SK-N-SH treated with all-trans-retinoic acid at 6 μM for 48 hours (cell line): ENCODE measurements around the gene IFNA14.

Experiments
- ATAC-seq: fragments of 200-7000 bp; cut with Tn5 transposase; 3 replicates; pipeline ENCODE4 v1.9.1; 2020; ENCODE audit warnings: mild to moderate bottlenecking, moderate library complexity
- ARNTL ChIP-seq: fragments of 450-650 bp; formaldehyde crosslinking; IDR thresholded peaks from 2 replicates; pipeline ENCODE4 v1.5.0; 2020; ENCODE audit warnings: low read depth, mild to moderate bottlenecking, moderate library complexity, borderline replicate concordance
- BACH2 ChIP-seq: fragments of 250-450 bp; sonication (Bioruptor Pico); IDR thresholded peaks from 2 replicates; pipeline ENCODE4 v1.9.0; 2021; ENCODE audit warnings: mild to moderate bottlenecking, borderline replicate concordance
- CREB5 ChIP-seq: fragments of 250-450 bp; sonication (Bioruptor Pico); IDR thresholded peaks from 2 replicates; pipeline ENCODE4 v1.5.1; 2020; ENCODE audit warnings: low read depth, mild to moderate bottlenecking, moderate library complexity
- CSDC2 ChIP-seq: fragments of 250-450 bp; sonication (Bioruptor Pico); IDR thresholded peaks from 2 replicates; pipeline ENCODE4 v1.5.0; 2020; ENCODE audit warnings: mild to moderate bottlenecking, moderate library complexity
- ESRRG ChIP-seq: fragments of 250-450 bp; sonication (Bioruptor Pico); IDR thresholded peaks from 2 replicates; pipeline ENCODE4 v1.6.1; 2021; ENCODE audit warnings: mild to moderate bottlenecking
- GLIS3 ChIP-seq: fragments of 250-450 bp; sonication (Bioruptor Pico); IDR thresholded peaks from 2 replicates; pipeline ENCODE4 v1.5.0; 2020; ENCODE audit warnings: mild to moderate bottlenecking, moderate library complexity
- ISL1 ChIP-seq: fragments of 250-450 bp; sonication (Bioruptor Pico); IDR thresholded peaks from 2 replicates; pipeline ENCODE4 v2.1.2; 2022; ENCODE audit warnings: mild to moderate bottlenecking, moderate library complexity
- OSR1 ChIP-seq: fragments of 250-450 bp; sonication (Bioruptor Pico); IDR thresholded peaks from 2 replicates; pipeline ENCODE4 v1.8.0; 2022; ENCODE audit warnings: moderate library complexity, mild to moderate bottlenecking, inconsistent platforms
- PPARA ChIP-seq: fragments of 250-450 bp; sonication (Bioruptor Pico); IDR thresholded peaks from 2 replicates; pipeline ENCODE4 v1.5.0; 2020; ENCODE audit warnings: mild to moderate bottlenecking, borderline replicate concordance
- RARB ChIP-seq: fragments of 250-450 bp; sonication (Bioruptor Pico); IDR thresholded peaks from 2 replicates; pipeline ENCODE4 v1.8.0; 2021; ENCODE audit warnings: mild to moderate bottlenecking, moderate library complexity
- SNAI2 ChIP-seq: fragments of 250-450 bp; sonication (Bioruptor Pico); IDR thresholded peaks from 2 replicates; pipeline ENCODE4 v1.5.0; 2020; ENCODE audit warnings: mild to moderate bottlenecking, moderate library complexity
- TCF4 ChIP-seq: fragments of 250-450 bp; sonication (Bioruptor Pico); IDR thresholded peaks from 2 replicates; pipeline ENCODE4 v1.8.0; 2021; ENCODE audit warnings: mild to moderate bottlenecking, moderate library complexity, borderline replicate concordance
- TOX ChIP-seq: fragments of 250-450 bp; sonication (Bioruptor Pico); IDR thresholded peaks from 2 replicates; pipeline ENCODE4 v1.8.0; 2021; ENCODE audit warnings: mild to moderate bottlenecking, moderate library complexity, borderline replicate concordance
- TSHZ2 ChIP-seq: fragments of 250-450 bp; sonication (Bioruptor Pico); IDR thresholded peaks from 2 replicates; pipeline ENCODE4 v1.5.0; 2020; ENCODE audit warnings: mild to moderate bottlenecking, moderate library complexity
- ZC3H10 ChIP-seq: fragments of 250-450 bp; sonication (Bioruptor Pico); IDR thresholded peaks from 2 replicates; pipeline ENCODE4 v1.5.1; 2021; ENCODE audit warnings: mild to moderate bottlenecking, moderate library complexity
- ZFP30 ChIP-seq: fragments of 450-650 bp; formaldehyde crosslinking; IDR thresholded peaks from 2 replicates; pipeline ENCODE4 v1.5.0; 2022; ENCODE audit warnings: mild to moderate bottlenecking, moderate library complexity
- ZNF565 ChIP-seq: fragments of 450-650 bp; formaldehyde crosslinking; conservative IDR thresholded peaks from 2 replicates; pipeline ENCODE4 v1.5.0; 2020; ENCODE audit warnings: low read depth, mild to moderate bottlenecking, moderate library complexity
- ZNF70 ChIP-seq: fragments of 450-650 bp; formaldehyde crosslinking; IDR thresholded peaks from 2 replicates; pipeline ENCODE4 v1.5.0; 2020; ENCODE audit warnings: mild to moderate bottlenecking, moderate library complexity
- ZNF8 ChIP-seq: fragments of 450-650 bp; formaldehyde crosslinking; IDR thresholded peaks from 2 replicates; pipeline ENCODE4 v1.5.0; 2020; ENCODE audit warnings: mild to moderate bottlenecking, moderate library complexity
- TF ChIP-seq, protein P1 (sequence below): fragments of 250-450 bp; sonication (Bioruptor Pico); IDR thresholded peaks from 2 replicates; pipeline ENCODE4 v1.8.0; 2020; ENCODE audit warnings: mild to moderate bottlenecking, moderate library complexity, borderline replicate concordance
- TF ChIP-seq, protein P2 (sequence below): fragments of 250-450 bp; sonication (Bioruptor Pico); IDR thresholded peaks from 2 replicates; pipeline ENCODE4 v1.8.0; 2021; ENCODE audit warnings: low read depth, mild to moderate bottlenecking, moderate library complexity, borderline replicate concordance

The IFNA14 gene

DNA sequence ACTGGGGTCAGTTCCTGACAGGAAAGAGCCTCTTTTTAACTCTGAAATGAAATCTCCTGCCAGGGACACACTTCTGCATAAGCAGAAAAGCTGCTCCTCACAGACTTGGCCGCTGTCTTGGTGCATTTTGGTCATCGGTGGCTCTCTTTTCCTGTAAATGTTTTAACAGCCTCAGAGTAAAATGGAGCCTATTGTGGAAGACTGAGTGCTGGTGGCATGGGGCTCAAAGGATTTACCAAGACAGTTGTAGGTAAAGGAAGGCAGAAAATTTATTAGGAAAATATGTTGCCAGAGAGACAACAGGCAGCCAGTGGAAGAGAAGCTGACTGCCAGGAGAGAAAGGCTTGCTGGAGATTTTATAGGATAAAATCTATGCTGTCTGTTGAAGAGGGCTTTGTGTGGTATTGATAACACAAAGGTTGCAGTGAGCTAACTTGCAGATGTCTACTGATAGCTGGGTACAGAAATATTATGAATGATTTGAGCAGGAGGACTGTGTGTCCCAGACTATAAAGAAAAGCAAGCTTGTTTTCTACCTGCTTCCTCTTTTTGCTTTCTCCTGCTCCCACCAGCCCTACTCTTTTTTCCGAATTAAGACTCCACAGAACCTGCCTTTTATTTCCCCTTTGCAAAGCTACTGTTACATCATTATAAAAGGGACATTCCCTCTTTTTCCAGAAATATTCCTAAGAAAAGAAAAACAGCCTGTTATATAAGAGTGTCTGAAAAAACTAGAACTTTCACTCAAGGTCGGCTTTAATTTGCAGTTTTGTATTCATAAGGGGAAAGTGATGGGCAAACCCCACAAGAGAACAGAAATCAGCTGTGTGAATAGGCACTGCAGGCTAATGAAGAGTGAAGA is 27.9 kb upstream of the IFNA14 start (continued):
- TF ChIP-seq, protein P1, sequence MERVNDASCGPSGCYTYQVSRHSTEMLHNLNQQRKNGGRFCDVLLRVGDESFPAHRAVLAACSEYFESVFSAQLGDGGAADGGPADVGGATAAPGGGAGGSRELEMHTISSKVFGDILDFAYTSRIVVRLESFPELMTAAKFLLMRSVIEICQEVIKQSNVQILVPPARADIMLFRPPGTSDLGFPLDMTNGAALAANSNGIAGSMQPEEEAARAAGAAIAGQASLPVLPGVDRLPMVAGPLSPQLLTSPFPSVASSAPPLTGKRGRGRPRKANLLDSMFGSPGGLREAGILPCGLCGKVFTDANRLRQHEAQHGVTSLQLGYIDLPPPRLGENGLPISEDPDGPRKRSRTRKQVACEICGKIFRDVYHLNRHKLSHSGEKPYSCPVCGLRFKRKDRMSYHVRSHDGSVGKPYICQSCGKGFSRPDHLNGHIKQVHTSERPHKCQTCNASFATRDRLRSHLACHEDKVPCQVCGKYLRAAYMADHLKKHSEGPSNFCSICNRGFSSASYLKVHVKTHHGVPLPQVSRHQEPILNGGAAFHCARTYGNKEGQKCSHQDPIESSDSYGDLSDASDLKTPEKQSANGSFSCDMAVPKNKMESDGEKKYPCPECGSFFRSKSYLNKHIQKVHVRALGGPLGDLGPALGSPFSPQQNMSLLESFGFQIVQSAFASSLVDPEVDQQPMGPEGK (CRISPR knock-in tag), result no peak
- TF ChIP-seq TCF4 (CRISPR knock-in tag), result no peak

GRCh38 chr9:21266733-21267484 is 27.1 kb upstream of the IFNA14 start:
- TF ChIP-seq OSR1 (CRISPR knock-in tag), result no peak
- no peak for TF ChIP-seq BACH2 (CRISPR knock-in tag)
- no peak for TF ChIP-seq CSDC2
- TF ChIP-seq ZNF70 (CRISPR knock-in tag), result no peak
- TF ChIP-seq, protein P2, sequence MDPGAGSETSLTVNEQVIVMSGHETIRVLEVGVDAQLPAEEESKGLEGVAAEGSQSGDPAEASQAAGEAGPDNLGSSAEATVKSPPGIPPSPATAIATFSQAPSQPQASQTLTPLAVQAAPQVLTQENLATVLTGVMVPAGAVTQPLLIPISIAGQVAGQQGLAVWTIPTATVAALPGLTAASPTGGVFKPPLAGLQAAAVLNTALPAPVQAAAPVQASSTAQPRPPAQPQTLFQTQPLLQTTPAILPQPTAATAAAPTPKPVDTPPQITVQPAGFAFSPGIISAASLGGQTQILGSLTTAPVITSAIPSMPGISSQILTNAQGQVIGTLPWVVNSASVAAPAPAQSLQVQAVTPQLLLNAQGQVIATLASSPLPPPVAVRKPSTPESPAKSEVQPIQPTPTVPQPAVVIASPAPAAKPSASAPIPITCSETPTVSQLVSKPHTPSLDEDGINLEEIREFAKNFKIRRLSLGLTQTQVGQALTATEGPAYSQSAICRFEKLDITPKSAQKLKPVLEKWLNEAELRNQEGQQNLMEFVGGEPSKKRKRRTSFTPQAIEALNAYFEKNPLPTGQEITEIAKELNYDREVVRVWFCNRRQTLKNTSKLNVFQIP (CRISPR knock-in tag), result no peak
- no peak for TF ChIP-seq ESRRG (CRISPR knock-in tag)
- no peak for TF ChIP-seq ZC3H10
- no peak for TF ChIP-seq ISL1 (CRISPR knock-in tag)
- no peak for TF ChIP-seq TOX (CRISPR knock-in tag)
- TF ChIP-seq ARNTL (CRISPR knock-in tag), result no peak
- no peak for TF ChIP-seq GLIS3 (CRISPR knock-in tag)
- TF ChIP-seq CREB5 (CRISPR knock-in tag), result no peak
- no peak for TF ChIP-seq ZFP30
- no peak for TF ChIP-seq RARB (CRISPR knock-in tag)
- TF ChIP-seq, protein P1 (CRISPR knock-in tag), result no peak
- TF ChIP-seq TSHZ2 (CRISPR knock-in tag), result no peak
- no peak for TF ChIP-seq PPARA
- no peak for TF ChIP-seq ZNF8 (CRISPR knock-in tag)
- TF ChIP-seq ZNF565 (CRISPR knock-in tag), result no peak
- TF ChIP-seq SNAI2, result no peak
- ATAC-seq, result no peak
